SK-N-SH treated with all-trans-retinoic acid at 6 μM for 48 hours (cell line): ENCODE results near the gene SAPCD2.

Source experiments
- PPARA ChIP-seq: fragments of 250-450 bp; sonication (Bioruptor Pico); IDR thresholded peaks from 2 replicates; pipeline ENCODE4 v1.5.0; 2020; ENCODE audit warnings: mild to moderate bottlenecking, borderline replicate concordance
- RARB ChIP-seq: fragments of 250-450 bp; sonication (Bioruptor Pico); IDR thresholded peaks from 2 replicates; pipeline ENCODE4 v1.8.0; 2021; ENCODE audit warnings: mild to moderate bottlenecking, moderate library complexity
- TCF4 ChIP-seq: fragments of 250-450 bp; sonication (Bioruptor Pico); IDR thresholded peaks from 2 replicates; pipeline ENCODE4 v1.8.0; 2021; ENCODE audit warnings: mild to moderate bottlenecking, moderate library complexity, borderline replicate concordance
- ZC3H10 ChIP-seq: fragments of 250-450 bp; sonication (Bioruptor Pico); IDR thresholded peaks from 2 replicates; pipeline ENCODE4 v1.5.1; 2021; ENCODE audit warnings: mild to moderate bottlenecking, moderate library complexity
- ZFP3 ChIP-seq: fragments of 250-450 bp; sonication (Bioruptor Pico); IDR thresholded peaks from 2 replicates; pipeline ENCODE4 v1.5.0; 2020; ENCODE audit warnings: mild to moderate bottlenecking, moderate library complexity
- ZFP30 ChIP-seq: fragments of 450-650 bp; formaldehyde crosslinking; IDR thresholded peaks from 2 replicates; pipeline ENCODE4 v1.5.0; 2022; ENCODE audit warnings: mild to moderate bottlenecking, moderate library complexity
- TF ChIP-seq, protein P1 (sequence below): fragments of 250-450 bp; sonication (Bioruptor Pico); IDR thresholded peaks from 2 replicates; pipeline ENCODE4 v1.8.0; 2020; ENCODE audit warnings: mild to moderate bottlenecking, moderate library complexity, borderline replicate concordance
- TF ChIP-seq, protein P2 (sequence below): fragments of 250-450 bp; sonication (Bioruptor Pico); IDR thresholded peaks from 2 replicates; pipeline ENCODE4 v1.5.1; 2021; ENCODE audit warnings: mild to moderate bottlenecking, moderate library complexity
- TF ChIP-seq, protein P3 (sequence below): fragments of 250-450 bp; sonication (Bioruptor Pico); IDR thresholded peaks from 2 replicates; pipeline ENCODE4 v1.8.0; 2021; ENCODE audit warnings: low read depth, mild to moderate bottlenecking, moderate library complexity, borderline replicate concordance

DNA sequence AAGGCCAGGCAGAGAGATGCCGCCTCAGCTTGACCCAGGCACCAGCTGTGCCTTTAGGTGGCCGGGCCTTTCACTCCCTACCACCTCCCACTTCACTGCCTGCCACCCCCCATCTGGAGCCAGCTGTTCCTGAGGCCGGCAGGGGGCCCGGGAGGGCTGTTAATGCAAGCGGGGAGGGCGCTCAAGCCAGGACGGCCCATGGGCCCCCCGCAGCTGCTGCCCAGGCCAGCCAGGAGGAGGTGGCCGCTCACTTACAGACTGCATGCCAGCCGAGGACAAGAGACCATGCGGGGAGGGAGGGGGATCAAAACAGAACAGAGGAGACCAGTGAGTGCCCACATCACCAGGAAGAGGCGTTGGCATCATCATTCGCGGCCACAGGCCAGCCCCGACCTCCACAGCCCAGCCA is 46.8 kb downstream of the SAPCD2 start:
- TF ChIP-seq, protein P1, sequence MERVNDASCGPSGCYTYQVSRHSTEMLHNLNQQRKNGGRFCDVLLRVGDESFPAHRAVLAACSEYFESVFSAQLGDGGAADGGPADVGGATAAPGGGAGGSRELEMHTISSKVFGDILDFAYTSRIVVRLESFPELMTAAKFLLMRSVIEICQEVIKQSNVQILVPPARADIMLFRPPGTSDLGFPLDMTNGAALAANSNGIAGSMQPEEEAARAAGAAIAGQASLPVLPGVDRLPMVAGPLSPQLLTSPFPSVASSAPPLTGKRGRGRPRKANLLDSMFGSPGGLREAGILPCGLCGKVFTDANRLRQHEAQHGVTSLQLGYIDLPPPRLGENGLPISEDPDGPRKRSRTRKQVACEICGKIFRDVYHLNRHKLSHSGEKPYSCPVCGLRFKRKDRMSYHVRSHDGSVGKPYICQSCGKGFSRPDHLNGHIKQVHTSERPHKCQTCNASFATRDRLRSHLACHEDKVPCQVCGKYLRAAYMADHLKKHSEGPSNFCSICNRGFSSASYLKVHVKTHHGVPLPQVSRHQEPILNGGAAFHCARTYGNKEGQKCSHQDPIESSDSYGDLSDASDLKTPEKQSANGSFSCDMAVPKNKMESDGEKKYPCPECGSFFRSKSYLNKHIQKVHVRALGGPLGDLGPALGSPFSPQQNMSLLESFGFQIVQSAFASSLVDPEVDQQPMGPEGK (CRISPR knock-in tag), result no peak
- TF ChIP-seq, protein P2, sequence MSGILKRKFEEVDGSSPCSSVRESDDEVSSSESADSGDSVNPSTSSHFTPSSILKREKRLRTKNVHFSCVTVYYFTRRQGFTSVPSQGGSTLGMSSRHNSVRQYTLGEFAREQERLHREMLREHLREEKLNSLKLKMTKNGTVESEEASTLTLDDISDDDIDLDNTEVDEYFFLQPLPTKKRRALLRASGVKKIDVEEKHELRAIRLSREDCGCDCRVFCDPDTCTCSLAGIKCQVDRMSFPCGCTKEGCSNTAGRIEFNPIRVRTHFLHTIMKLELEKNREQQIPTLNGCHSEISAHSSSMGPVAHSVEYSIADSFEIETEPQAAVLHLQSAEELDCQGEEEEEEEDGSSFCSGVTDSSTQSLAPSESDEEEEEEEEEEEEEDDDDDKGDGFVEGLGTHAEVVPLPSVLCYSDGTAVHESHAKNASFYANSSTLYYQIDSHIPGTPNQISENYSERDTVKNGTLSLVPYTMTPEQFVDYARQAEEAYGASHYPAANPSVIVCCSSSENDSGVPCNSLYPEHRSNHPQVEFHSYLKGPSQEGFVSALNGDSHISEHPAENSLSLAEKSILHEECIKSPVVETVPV (CRISPR knock-in tag), result no peak
- TF ChIP-seq TCF4 (CRISPR knock-in tag) (no peak), ZC3H10 (CRISPR knock-in tag) (no peak), ZFP3 (CRISPR knock-in tag) (no peak), ZFP30 (CRISPR knock-in tag) (no peak), PPARA (CRISPR knock-in tag) (no peak), RARB (no peak)
- TF ChIP-seq, protein P3, sequence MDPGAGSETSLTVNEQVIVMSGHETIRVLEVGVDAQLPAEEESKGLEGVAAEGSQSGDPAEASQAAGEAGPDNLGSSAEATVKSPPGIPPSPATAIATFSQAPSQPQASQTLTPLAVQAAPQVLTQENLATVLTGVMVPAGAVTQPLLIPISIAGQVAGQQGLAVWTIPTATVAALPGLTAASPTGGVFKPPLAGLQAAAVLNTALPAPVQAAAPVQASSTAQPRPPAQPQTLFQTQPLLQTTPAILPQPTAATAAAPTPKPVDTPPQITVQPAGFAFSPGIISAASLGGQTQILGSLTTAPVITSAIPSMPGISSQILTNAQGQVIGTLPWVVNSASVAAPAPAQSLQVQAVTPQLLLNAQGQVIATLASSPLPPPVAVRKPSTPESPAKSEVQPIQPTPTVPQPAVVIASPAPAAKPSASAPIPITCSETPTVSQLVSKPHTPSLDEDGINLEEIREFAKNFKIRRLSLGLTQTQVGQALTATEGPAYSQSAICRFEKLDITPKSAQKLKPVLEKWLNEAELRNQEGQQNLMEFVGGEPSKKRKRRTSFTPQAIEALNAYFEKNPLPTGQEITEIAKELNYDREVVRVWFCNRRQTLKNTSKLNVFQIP (CRISPR knock-in tag), result no peak
